Hematopoietic multipotent progenitor cell treated with erythropoietin and hydrocortisone succinate and interleukin-3 and kit ligand, for 6 days (in vitro differentiated cells): Measurements from ENCODE around the gene MRAP2.
"Not testable (repeated sequence)": the region's sequence is repeated elsewhere in the genome, so short reads cannot be mapped to it uniquely, and the experiment has no call there.

ENCODE experiments used
- DNase-seq: peaks from one replicate; pipeline ENCODE4 v3.0.0-alpha.2; 2015

Gene MRAP2

GRCh38 chr6:84033523-84034451 lies at the start of gene MRAP2:
MRAP2 (plus strand) TSS chr6:84033772; CDS start chr6:84055319, 21,547 bp downstream.
- DNase-seq, result peak; percentile 43

GRCh38 chr6:83984411-83984810 lies 49.2 kb upstream of the MRAP2 start:
- DNase-seq, result no peak

GRCh38 chr6:83985308-83985713 lies 48.3 kb upstream of the MRAP2 start:
- DNase-seq, result peak; percentile 73

- no peak for DNase-seq
Observed at GRCh38 chr6:83985715-83986114, 47.9 kb upstream of the MRAP2 start.

- DNase-seq, result no peak
Observed at GRCh38 chr6:83998021-83998584, 35.5 kb upstream of the MRAP2 start.

- no peak for DNase-seq
Observed at GRCh38 chr6:84001119-84001518, 32.5 kb upstream of the MRAP2 start.

- DNase-seq, result no peak
Observed at GRCh38 chr6:84002226-84002625, 31.3 kb upstream of the MRAP2 start.

- DNase-seq, result no peak
Observed at GRCh38 chr6:84003131-84003530, 30.4 kb upstream of the MRAP2 start.

GRCh38 chr6:84003654-84004053 lies 29.9 kb upstream of the MRAP2 start:
- DNase-seq, result no peak

- DNase-seq, result peak; percentile 15
Observed at GRCh38 chr6:84007871-84008270, 25.7 kb upstream of the MRAP2 start.

- no peak for DNase-seq
Observed at GRCh38 chr6:84013354-84013753, 20.2 kb upstream of the MRAP2 start.

GRCh38 chr6:84013931-84014330 lies 19.6 kb upstream of the MRAP2 start:
- DNase-seq, result no peak

- DNase-seq, result no peak
Observed at GRCh38 chr6:84016029-84016428, 17.5 kb upstream of the MRAP2 start.

GRCh38 chr6:84017709-84018452 lies 15.7 kb upstream of the MRAP2 start:
- no peak for DNase-seq

GRCh38 chr6:84018453-84019061 lies 15.0 kb upstream of the MRAP2 start:
- no peak for DNase-seq

- DNase-seq, result no peak
Observed at GRCh38 chr6:84019141-84019841, 14.3 kb upstream of the MRAP2 start.

GRCh38 chr6:84019842-84020211 lies 13.7 kb upstream of the MRAP2 start:
- DNase-seq, result no peak

GRCh38 chr6:84021625-84022024 lies 11.9 kb upstream of the MRAP2 start:
- DNase-seq, result no peak

- DNase-seq, result no peak
Observed at GRCh38 chr6:84026721-84027164, 6.8 kb upstream of the MRAP2 start.

GRCh38 chr6:84027340-84028181 lies 6.0 kb upstream of the MRAP2 start:
- DNase-seq, result no peak

- no peak for DNase-seq
Observed at GRCh38 chr6:84028350-84028749, 5.2 kb upstream of the MRAP2 start.

- not testable (repeated sequence) for DNase-seq
Observed at GRCh38 chr6:84032000-84032399, 1.6 kb upstream of the MRAP2 start.
